EH (cell line): ENCODE results near the gene NR1D1.

Experiments used
- DNase-seq: peaks from one replicate; pipeline ENCODE4 v3.0.0-alpha.2; 2015; ENCODE audit warnings: low read depth

Gene NR1D1

DNA sequence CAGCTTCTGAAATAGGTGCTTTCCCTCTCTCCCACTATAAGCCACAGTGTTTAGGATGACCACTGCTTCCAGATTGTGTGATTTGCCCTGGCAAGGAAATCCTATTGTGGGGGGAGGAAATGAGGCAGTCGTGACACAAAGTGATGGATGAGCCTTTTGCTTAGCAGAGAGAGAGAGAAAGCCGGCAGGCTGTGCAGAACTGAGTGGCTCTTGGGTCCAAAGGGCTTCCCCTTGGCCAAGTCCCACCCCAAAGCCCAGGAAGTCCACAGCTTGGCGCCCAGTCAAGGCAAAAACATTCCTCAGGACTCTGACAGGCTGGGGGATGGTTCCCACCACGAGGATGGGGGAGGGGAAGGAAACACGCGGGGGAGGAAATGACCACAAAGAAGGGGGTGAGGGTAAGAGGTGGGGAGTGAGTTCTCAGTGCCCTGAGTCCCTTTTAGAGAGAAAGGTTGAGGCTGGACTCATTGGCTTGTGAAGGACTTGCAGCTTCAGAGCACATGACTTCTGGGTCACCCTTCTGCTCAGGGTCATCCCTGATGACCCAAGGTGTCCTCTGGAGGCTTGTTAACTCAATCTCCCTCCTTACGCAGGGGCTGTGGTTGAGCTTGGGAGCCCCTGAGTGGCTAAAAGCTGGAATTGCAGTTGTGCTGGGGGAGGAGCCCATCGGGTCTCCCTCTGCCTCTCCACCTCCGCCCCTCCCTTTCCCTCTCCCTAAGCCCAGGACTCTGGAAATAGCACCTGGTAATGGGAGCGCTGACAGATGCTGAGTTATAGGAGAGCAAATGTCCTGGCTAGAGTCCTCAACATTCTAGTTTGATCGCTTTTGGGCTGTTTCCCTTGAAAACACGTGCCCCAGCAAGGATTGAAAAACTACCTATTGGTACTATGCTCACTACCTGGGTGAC lies 11.1 kb upstream of the NR1D1 start:
- peak; percentile 97 for DNase-seq

GRCh38 chr17:40110026-40110845 lies 9.8 kb upstream of the NR1D1 start:
- DNase-seq = no peak

DNA sequence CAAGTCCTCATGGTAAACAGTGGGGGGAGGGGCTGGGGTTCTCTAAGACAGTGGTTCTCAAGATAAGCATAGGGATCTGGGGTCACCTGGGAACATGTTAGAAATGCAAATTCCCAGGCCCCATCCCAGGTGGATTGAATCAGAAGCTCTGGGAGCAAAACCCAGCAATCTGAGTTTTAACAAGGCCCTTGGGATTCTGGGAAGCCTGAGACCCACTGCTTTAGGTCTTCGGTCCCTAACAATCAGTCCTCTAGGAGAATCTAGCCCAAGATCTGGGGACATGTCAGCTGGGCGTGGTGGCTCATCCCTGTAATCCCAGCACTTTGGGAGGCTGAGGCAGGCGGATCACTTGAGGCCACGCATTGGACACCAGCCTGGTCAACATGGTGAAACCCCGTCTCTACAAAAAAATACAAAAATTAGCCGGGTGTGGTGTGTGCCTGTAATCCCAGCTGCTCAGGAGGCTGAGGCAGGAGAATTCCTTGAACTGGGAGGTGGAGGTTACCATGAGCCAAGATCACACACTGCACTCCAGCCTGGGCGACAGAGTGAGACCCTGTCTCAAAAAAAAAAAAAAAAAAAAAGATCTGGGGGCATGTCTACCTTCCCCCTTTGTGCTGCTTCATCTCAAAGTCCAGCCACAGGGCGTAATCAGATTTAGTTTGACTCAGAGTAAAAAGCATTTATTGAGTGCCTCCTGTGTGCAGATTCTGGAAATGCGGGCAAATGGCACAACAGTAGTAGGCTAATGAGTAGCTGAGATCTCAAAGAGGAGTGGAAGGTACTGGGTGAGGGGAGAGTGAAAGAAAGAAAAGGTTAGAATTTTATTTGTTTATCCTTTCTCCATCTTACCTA lies 8.8 kb upstream of the NR1D1 start:
- DNase-seq = no peak

- peak; percentile 29 for DNase-seq
These were observed 7.3 kb upstream of the NR1D1 start for GRCh38 chr17:40107522-40108174.

DNA sequence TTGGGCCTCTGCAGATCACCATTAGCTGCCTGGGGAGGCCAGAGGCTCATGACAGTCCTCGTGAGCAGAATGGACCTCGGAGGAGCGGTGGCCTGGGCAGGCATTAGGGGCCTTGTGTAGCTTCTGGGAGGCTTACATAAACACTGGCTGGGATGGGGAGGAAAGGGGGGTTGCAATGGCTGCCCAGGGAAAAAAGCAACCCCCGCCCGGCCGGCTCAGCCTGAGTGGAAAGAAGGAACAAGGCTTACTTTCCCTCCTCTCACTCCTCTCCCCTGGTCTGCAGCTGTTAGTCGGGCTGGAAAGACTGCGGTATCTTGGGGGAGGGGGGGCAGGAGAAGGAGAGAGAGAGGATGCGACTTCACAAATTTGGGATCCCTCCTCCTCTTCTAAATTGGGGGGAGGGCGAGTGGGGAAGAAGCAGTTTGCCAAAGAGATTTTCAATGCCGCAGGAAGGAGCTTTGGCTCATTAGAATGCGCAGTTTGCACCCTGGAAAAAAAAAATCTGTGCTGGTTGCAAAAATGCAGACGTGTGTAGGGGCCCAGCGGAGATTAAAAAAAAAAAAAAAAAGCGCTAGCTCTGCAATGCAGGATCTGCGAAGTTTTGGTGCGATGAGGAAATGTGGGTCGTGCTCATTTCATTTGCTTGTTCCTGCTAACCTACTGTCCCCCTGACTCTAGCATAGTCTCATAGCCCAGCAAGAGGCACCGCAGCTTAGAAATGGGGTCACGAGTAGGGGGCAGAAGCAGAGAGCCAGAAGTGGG lies 6.6 kb upstream of the NR1D1 start:
- DNase-seq = no peak

DNA sequence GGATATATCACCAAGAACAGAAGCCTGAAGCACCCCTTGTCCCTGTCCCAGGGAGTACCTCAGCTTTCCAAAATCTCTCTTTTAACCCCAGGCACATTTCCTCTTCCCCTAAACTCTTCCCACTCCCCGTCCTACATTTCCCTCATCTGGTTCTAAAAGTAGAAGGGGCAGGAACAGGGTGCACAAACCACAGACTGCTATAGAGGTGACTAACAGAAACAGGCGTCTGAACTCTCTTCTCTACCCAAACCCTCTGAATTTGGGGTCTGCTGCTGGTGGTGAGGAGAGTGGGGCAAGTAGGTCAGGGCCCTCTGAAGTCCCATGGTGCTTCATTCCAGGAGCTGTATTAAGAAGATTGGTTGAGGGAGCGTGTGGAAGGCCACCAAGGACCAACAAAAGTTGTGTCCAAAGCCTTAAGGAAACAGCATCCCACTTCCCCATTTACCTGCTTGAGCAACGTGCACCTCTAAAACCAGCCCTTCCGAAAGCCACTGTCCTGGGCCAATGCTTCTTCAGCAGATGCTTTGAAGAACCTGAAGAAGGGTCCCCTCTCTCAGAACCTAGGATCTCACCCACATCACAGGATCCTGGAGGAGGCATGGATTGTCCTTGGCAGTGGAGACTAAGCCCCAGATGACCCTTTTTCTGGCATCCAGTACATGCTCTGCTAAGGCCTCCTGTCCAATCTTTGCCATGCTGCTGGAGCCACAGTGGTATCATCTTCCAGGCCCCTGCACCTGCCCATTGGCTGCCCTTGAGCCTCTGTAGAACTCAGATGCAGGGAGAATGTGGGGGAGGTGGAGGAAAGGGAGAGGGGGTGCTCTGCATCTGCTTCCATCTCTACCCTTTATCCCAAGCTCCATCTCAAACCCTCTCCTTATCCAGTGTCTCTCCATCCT lies 5.7 kb upstream of the NR1D1 start:
- DNase-seq = no peak

GRCh38 chr17:40104594-40105486 lies 4.5 kb upstream of the NR1D1 start:
- no peak for DNase-seq

DNA sequence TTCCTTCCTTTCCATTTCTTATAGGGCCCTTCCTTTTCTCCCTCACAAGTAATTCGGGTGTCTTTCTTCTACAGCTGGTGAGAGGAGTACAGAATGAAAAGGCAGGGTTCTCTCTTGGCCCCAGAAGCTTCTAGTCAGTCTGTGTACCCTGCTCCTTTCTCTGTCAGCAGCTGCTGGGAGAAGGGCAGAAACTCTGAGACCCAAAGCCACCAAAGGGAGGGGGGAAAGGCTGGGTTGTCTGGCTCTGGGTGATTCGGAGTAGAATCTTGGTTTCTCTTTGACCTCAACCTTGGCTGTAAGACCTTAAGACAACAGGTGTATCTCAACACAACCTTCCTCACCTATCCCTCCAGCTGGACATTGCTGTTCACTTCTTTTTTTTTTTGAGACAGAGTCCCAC lies 3.3 kb upstream of the NR1D1 start:
- DNase-seq = no peak

DNA sequence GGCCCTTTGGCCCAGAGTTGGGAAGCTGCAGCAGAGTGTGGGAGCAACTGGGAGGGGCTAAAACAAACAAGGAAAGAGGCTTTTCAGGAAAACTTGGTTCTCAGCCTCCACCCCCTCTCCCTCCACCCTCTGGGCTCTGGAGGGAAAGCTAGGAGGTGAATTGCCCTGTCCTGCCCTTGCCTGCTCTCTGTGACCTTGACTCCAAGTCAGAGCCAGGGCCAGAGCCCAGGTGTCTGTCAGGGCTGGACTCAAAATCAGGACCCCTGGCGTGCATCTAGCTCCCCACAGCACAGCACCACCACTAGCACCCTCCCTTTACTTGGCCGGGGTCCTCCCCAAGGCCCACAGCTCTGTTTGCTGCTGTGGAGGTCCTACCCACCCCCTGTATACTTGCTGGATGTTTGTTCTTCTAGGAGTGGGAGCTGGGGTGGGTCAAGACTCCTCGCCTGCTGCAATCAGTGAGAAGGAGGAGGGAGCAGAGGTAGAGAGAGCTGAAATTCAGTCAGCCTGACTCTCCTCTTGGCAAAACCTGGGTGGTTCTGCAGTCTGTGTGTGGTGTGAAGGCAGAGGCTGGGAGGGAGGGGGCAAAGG lies 2.8 kb upstream of the NR1D1 start:
- no peak for DNase-seq

- no peak for DNase-seq
These were observed 1.2 kb upstream of the NR1D1 start for GRCh38 chr17:40101367-40102210.

- DNase-seq = peak; percentile 99
These were observed 429 bp upstream of the NR1D1 start for GRCh38 chr17:40100669-40101366.

DNA sequence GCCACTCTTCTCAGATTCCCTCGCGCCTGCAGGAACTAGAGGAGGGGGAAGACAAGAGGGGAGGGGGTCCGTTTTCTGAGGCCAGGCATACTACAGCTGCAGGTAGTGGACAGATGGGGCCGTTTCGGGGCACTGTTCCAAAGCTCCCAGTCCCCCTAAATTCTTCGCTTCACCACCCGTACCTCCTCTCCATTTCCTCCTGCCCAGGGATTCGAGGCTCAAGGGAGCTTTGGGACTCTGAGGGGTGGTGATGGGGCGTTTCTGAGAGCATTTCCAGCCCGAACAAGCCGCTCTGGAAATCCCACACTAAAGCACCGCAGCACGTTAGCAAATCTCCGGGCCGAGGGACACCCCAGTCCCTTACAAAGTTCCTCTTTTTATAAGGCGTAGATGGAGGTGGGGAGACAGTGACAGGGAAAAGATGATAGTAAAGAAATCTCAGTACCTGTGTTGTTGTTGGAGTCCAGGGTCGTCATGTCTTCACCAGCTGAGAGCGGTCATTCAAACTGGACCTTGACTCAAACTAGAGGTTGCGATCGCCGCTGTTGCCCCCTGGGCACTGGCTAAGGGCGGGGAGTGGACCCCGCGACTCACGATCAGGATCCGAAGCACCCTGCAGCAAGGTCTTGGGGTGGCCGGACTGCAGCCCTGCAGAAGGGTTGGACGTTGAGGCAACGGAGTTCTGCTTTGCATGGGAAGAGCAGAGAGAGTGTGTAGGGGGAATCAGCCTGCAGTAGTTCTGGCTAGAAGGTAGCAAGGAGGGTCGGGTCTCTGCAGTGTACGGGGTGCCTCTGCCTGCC lies 570 bp downstream of the NR1D1 start:
- DNase-seq = no peak

DNA sequence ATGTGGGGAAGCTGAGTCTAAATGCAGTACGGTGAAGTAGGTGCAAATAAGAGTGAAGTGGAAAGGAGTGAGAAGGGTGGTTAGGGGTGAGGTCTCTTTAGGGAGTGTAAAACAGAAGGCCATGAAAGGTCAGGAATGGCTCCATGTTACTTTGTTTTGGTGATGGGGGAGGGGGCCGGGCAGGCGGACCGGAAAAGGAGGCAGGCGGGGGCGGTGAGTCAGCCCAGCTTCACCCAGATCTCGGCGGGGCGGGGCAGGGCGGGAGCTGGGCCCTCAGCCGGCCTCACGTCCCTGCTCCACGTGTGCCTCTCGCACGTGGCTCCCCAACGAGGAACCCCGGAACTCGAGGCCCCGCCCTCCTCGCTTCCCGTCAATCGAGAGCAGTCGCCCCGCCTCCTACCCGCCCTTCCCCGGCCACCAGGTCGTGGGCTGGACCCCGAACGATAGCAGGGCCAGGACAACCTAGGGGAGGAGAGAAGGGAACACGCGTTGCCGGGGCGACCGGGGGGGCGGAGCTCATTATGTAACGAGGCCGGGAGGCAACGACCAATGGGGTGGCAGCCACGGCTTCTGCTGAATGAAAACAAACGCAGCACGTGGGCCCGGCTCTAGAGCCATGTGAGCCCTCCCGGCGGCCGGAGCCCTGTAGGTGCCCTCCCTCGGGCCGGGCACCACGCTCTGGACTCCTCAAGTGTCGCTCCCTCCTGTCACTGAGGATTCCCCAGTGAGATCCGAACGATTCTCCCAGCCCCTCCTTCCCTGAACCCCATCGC lies 1.4 kb downstream of the NR1D1 start:
- DNase-seq = peak; percentile 100

- DNase-seq = peak; percentile 70
These were observed 2.2 kb downstream of the NR1D1 start for GRCh38 chr17:40097931-40098845.
